ENCODE results near the gene HOXD4.

Gene HOXD4

DNA sequence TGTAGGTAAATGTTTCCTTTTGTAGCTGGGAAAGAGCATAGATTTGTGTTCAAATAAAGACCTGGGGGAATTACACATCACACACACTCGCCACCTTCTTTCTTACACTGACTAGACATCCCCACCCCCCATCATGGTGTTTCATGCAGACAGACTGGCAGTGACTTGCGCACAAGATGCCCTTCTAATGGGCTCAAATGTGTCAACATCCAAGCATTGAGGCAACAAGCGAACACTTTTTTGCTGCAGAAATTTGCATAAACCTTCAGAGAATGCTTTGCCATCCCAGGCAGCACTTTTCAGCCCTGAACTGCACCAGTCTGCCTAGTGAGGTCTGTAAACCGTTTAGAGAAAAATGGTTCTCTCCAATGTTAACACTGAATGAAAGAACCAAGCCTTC, 17.3 kb upstream of the HOXD4 start:
- Histone ChIP-seq H3K9me3 (ENCODE audit: control insufficient read depth in 2 of 2, low read length in 2 of 2) (no peaks in the 10 kb centered on the region), H3K4me1 (ENCODE audit: control insufficient read depth in 2 of 2, insufficient read depth in 2 of 2, low read length in 2 of 2) (peaks cover 12 to 13% of the 10 kb centered on the region in 2 donors), H3K27me3 (ENCODE audit: control insufficient read depth in 2 of 2, insufficient read depth in 2 of 2, low read length in 2 of 2) (peaks cover 8 to 22% of the 10 kb centered on the region in 2 donors), H3K4me3 (ENCODE audit: low read length in 2 of 2) (no peak overlapping the region), H3K9ac (ENCODE audit: low read depth in 1 of 2, low read length in 2 of 2) (no peak overlapping the region), H3K36me3 (ENCODE audit: control insufficient read depth in 2 of 2, insufficient read depth in 2 of 2, low read length in 2 of 2) (no peaks in the 10 kb centered on the region), H3K27ac (ENCODE audit: low read depth in 2 of 2, low read length in 2 of 2) (no peak overlapping the region)

DNA sequence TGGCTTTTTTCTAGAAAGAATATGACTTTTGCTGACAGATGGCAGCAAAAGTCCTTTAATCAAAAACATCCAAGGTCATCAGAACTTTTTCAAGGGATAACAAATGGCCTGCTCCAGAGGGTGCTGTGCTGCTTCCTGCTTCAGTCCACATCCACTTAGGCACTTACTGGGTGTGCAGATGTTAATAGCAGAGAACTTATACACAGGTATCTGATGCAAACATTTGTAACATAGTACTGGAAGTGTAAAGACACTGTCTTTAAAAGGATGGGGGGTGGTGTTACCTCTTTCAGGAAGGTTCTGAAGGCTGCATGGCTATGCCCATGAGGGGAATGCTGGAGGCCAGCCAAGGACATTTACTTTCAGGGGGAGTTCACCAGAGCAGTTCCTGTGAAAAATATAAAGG, 16.3 kb upstream of the HOXD4 start:
- Histone ChIP-seq H3K4me1 (ENCODE audit: control insufficient read depth in 2 of 2, insufficient read depth in 2 of 2, low read length in 2 of 2) (peaks cover 10 to 11% of the 10 kb centered on the region in 2 donors), H3K9me3 (ENCODE audit: control insufficient read depth in 2 of 2, low read length in 2 of 2) (no peaks in the 10 kb centered on the region), H3K9ac (ENCODE audit: low read depth in 1 of 2, low read length in 2 of 2) (no peak overlapping the region), H3K36me3 (ENCODE audit: control insufficient read depth in 2 of 2, insufficient read depth in 2 of 2, low read length in 2 of 2) (no peaks in the 10 kb centered on the region), H3K27ac (ENCODE audit: low read depth in 2 of 2, low read length in 2 of 2) (peak overlapping the region; percentile 77 to 83), H3K4me3 (ENCODE audit: low read length in 2 of 2) (peak overlapping the region in 1 of 2 donors; percentile 20), H3K27me3 (ENCODE audit: control insufficient read depth in 2 of 2, insufficient read depth in 2 of 2, low read length in 2 of 2) (peaks cover 12 to 22% of the 10 kb centered on the region in 2 donors)

DNA sequence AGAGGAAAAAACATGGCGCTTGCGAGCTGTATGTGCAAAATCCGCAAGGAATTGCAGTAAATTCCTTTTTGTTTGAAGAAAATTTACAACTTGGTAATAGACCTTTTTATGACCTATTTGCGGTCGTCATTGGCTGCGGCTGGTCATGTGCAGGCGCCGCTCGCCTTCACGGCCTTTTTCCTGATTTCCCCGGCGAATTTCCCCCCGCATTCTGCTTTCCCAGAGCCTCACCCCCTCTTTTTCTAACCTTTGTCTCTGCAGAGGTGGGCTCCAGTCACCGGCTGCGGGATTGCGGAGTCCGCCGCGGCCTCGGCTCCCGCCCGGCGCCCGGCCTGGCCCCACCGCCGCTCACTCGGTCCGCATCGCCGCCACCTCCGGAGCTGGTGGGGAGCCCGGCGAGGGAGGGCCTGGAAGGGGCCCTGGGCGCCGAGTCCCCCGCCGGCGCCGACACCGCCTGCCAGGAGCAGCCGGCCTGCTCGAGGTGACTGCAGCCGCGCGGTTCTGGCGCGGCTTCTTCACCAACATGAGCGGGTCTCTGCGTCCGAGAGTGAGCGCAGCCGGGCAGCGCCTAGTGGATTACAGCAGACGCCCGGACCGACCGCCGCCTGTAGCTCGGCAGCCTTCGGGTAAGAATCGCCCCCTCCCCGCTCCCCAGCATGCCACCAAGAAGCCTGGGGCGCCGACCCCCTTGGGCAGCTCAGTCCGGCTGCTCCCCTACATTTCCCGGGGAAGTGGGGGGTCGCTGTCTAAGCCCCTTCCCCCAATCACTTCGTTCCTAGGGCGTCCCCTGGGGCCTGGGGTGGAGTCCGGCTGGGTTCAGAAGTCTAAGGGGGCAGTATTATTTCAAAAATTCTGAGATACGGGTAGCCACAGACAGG, 14.7 kb upstream of the HOXD4 start:
- Histone ChIP-seq H3K27ac (ENCODE audit: low read depth in 2 of 2, low read length in 2 of 2) (peak overlapping the region; percentile 77 to 83), H3K27me3 (ENCODE audit: control insufficient read depth in 2 of 2, insufficient read depth in 2 of 2, low read length in 2 of 2) (peaks cover 9 to 17% of the 10 kb centered on the region in 2 donors), H3K36me3 (ENCODE audit: control insufficient read depth in 2 of 2, insufficient read depth in 2 of 2, low read length in 2 of 2) (no peaks in the 10 kb centered on the region), H3K4me3 (ENCODE audit: low read length in 2 of 2) (peak overlapping the region; percentile 76 to 82), H3K4me1 (ENCODE audit: control insufficient read depth in 2 of 2, insufficient read depth in 2 of 2, low read length in 2 of 2) (peaks cover 17 to 18% of the 10 kb centered on the region in 2 donors), H3K9me3 (ENCODE audit: control insufficient read depth in 2 of 2, low read length in 2 of 2) (no peaks in the 10 kb centered on the region), H3K9ac (ENCODE audit: low read depth in 1 of 2, low read length in 2 of 2) (peak overlapping the region; percentile 64 to 75)

DNA sequence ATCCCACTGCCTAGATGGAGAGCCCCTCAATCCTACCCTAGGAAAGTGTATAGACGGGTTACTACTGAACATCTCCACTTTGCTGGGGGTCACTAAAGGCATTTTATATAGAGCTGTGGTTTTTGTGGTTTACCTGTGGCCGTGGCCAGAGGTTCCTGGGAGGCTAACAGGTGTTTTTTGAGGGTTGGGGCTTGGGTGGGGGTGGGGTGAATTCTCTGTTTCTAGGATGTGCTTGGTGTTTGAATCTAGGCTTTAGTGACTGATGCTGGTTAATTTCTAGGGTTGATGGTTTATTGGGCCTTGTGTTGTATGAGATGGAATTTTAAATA, 14.1 kb upstream of the HOXD4 start:
- peaks cover 17 to 18% of the 10 kb centered on the region in 2 donors for H3K4me1 ChIP-seq (ENCODE audit: control insufficient read depth in 2 of 2, insufficient read depth in 2 of 2, low read length in 2 of 2)
- no peaks in the 10 kb centered on the region for H3K36me3 ChIP-seq (ENCODE audit: control insufficient read depth in 2 of 2, insufficient read depth in 2 of 2, low read length in 2 of 2)
- H3K27me3 ChIP-seq (ENCODE audit: control insufficient read depth in 2 of 2, insufficient read depth in 2 of 2, low read length in 2 of 2) = peaks cover 8 to 13% of the 10 kb centered on the region in 2 donors
- H3K9ac ChIP-seq (ENCODE audit: low read depth in 1 of 2, low read length in 2 of 2) = peak overlapping the region; percentile 64 to 75
- no peaks in the 10 kb centered on the region for H3K9me3 ChIP-seq (ENCODE audit: control insufficient read depth in 2 of 2, low read length in 2 of 2)
- peak overlapping the region; percentile 77 to 83 for H3K27ac ChIP-seq (ENCODE audit: low read depth in 2 of 2, low read length in 2 of 2)
- H3K4me3 ChIP-seq (ENCODE audit: low read length in 2 of 2) = peak overlapping the region; percentile 76 to 82

DNA sequence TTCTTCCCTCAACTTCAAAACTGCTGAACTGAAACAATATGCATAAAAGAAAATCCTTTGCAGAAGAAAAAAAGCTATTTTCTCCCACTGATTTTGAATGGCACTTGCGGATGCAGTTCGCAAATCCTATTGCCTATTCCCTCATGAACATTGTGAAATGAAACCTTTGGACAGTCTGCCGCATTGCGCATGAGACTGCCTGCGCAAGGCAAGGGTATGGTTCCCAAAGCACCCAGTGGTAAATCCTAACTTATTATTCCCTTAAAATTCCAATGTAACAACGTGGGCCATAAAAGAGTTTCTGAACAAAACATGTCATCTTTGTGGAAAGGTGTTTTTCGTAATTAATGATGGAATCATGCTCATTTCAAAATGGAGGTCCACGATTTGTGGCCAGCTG, 13.4 kb upstream of the HOXD4 start:
- no peak overlapping the region for H3K9ac ChIP-seq (ENCODE audit: low read depth in 1 of 2, low read length in 2 of 2)
- no peaks in the 10 kb centered on the region for H3K9me3 ChIP-seq (ENCODE audit: control insufficient read depth in 2 of 2, low read length in 2 of 2)
- H3K4me1 ChIP-seq (ENCODE audit: control insufficient read depth in 2 of 2, insufficient read depth in 2 of 2, low read length in 2 of 2) = peaks cover 18 to 21% of the 10 kb centered on the region in 2 donors
- H3K4me3 ChIP-seq (ENCODE audit: low read length in 2 of 2) = peak overlapping the region in 1 of 2 donors; percentile 8
- H3K27me3 ChIP-seq (ENCODE audit: control insufficient read depth in 2 of 2, insufficient read depth in 2 of 2, low read length in 2 of 2) = peaks cover 4 to 10% of the 10 kb centered on the region in 2 donors
- no peaks in the 10 kb centered on the region for H3K36me3 ChIP-seq (ENCODE audit: control insufficient read depth in 2 of 2, insufficient read depth in 2 of 2, low read length in 2 of 2)
- H3K27ac ChIP-seq (ENCODE audit: low read depth in 2 of 2, low read length in 2 of 2) = no peak overlapping the region

- peaks cover 3 to 10% of the 10 kb centered on the region in 2 donors for H3K27me3 ChIP-seq (ENCODE audit: control insufficient read depth in 2 of 2, insufficient read depth in 2 of 2, low read length in 2 of 2)
- H3K4me3 ChIP-seq (ENCODE audit: low read length in 2 of 2) = peak overlapping the region in 1 of 2 donors; percentile 41
- no peak overlapping the region for H3K9ac ChIP-seq (ENCODE audit: low read depth in 1 of 2, low read length in 2 of 2)
- H3K4me1 ChIP-seq (ENCODE audit: control insufficient read depth in 2 of 2, insufficient read depth in 2 of 2, low read length in 2 of 2) = peaks cover 23 to 27% of the 10 kb centered on the region in 2 donors
- H3K9me3 ChIP-seq (ENCODE audit: control insufficient read depth in 2 of 2, low read length in 2 of 2) = no peaks in the 10 kb centered on the region
- peak overlapping the region; percentile 2 to 61 for H3K27ac ChIP-seq (ENCODE audit: low read depth in 2 of 2, low read length in 2 of 2)
- H3K36me3 ChIP-seq (ENCODE audit: control insufficient read depth in 2 of 2, insufficient read depth in 2 of 2, low read length in 2 of 2) = no peaks in the 10 kb centered on the region
Observed at GRCh38 chr2:176138526-176138922, 12.8 kb upstream of the HOXD4 start.

DNA sequence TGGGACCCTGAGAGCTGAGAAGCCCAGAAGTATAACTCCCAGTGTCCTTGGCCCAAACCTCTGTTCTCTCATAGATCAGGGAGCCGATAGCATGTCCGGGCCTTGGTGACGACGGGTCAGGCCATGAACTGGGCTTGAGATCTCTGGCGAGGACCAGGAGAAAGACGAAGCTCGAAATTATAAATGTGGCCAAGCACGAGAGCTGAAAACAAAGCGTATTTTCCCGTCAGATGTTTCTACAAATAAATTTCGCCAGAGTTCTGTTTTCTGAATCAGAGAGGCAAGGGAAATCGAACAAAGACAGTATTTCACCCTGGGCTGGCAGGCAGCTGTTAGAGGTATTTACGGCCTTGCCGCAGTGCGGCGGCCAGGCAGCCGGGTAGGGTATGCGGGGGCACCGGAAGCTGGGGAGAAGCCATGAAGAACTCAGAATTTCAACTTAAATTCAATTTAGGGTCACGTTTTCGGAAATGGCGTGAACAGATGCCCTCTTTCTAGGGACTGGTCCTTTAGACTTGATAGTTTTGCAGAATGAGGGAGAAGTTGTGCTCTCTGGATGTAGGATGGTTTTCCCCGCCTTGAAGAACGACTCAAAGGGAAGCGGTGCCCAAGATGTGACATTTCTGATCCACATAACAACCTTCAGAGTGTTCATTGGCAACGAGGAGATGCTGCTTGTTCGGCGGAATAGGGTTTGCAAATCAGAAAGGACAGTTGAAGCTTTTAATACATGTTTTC, 12.3 kb upstream of the HOXD4 start:
- peak overlapping the region in 1 of 2 donors; percentile 41 for H3K4me3 ChIP-seq (ENCODE audit: low read length in 2 of 2)
- peak overlapping the region; percentile 16 to 61 for H3K27ac ChIP-seq (ENCODE audit: low read depth in 2 of 2, low read length in 2 of 2)
- peaks cover 23 to 27% of the 10 kb centered on the region in 2 donors for H3K4me1 ChIP-seq (ENCODE audit: control insufficient read depth in 2 of 2, insufficient read depth in 2 of 2, low read length in 2 of 2)
- H3K27me3 ChIP-seq (ENCODE audit: control insufficient read depth in 2 of 2, insufficient read depth in 2 of 2, low read length in 2 of 2) = peaks cover 3 to 10% of the 10 kb centered on the region in 2 donors
- H3K9me3 ChIP-seq (ENCODE audit: control insufficient read depth in 2 of 2, low read length in 2 of 2) = no peaks in the 10 kb centered on the region
- no peaks in the 10 kb centered on the region for H3K36me3 ChIP-seq (ENCODE audit: control insufficient read depth in 2 of 2, insufficient read depth in 2 of 2, low read length in 2 of 2)
- peak overlapping the region in 1 of 2 donors; percentile 32 for H3K9ac ChIP-seq (ENCODE audit: low read depth in 1 of 2, low read length in 2 of 2)

GRCh38 chr2:176139661-176140512, 11.5 kb upstream of the HOXD4 start:
- peak overlapping the region in 1 of 2 donors; percentile 76 for H3K4me3 ChIP-seq (ENCODE audit: low read length in 2 of 2)
- peak overlapping the region in 1 of 2 donors; percentile 72 for H3K9ac ChIP-seq (ENCODE audit: low read depth in 1 of 2, low read length in 2 of 2)
- H3K36me3 ChIP-seq (ENCODE audit: control insufficient read depth in 2 of 2, insufficient read depth in 2 of 2, low read length in 2 of 2) = no peaks in the 10 kb centered on the region
- peak overlapping the region in 1 of 2 donors; percentile 61 for H3K27ac ChIP-seq (ENCODE audit: low read depth in 2 of 2, low read length in 2 of 2)
- peaks cover 26 to 28% of the 10 kb centered on the region in 2 donors for H3K4me1 ChIP-seq (ENCODE audit: control insufficient read depth in 2 of 2, insufficient read depth in 2 of 2, low read length in 2 of 2)
- peaks cover 3 to 10% of the 10 kb centered on the region in 2 donors for H3K27me3 ChIP-seq (ENCODE audit: control insufficient read depth in 2 of 2, insufficient read depth in 2 of 2, low read length in 2 of 2)
- H3K9me3 ChIP-seq (ENCODE audit: control insufficient read depth in 2 of 2, low read length in 2 of 2) = no peaks in the 10 kb centered on the region

DNA sequence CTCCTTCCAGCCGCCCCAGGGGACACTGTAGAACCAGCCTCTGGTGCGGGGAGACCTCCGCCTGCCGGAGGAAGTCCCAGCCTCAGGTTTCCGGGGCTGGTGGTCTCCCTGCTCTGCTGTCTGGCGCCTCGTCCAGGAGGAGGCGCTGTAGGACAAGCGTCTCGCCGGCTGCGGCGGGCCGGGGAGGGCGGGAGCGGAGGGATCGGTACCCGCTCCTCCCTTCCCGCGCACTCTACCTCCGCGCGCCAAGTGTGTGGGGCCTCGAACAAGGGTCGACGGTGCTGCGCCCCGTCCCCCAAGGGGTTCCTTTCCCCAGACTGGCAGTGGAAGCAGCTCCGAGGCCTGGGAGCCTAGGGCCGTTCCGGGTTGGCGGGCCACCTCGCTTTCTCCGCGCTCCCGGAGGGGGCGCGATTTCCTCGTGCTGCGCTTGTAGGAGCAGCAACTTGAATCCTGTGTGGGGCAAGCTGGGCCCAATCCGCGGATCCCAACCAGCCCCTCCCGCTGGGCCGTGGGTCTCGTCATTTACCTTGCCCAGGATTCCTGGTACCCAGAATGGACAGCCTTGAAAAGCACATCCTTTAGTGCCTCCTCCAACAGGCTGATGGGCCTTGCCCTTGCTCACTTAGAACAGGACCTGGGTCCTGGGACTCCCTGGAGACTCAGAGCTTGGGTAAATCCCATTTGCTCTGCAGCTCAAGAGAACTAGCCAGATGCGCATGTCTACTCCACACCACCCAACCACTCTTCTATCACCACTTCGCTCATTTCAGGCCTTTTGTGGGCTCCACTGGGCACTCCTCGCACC, 10.6 kb upstream of the HOXD4 start:
- peak overlapping the region; percentile 76 to 78 for H3K4me3 ChIP-seq (ENCODE audit: low read length in 2 of 2)
- no peaks in the 10 kb centered on the region for H3K36me3 ChIP-seq (ENCODE audit: control insufficient read depth in 2 of 2, insufficient read depth in 2 of 2, low read length in 2 of 2)
- peaks cover 3 to 8% of the 10 kb centered on the region in 2 donors for H3K27me3 ChIP-seq (ENCODE audit: control insufficient read depth in 2 of 2, insufficient read depth in 2 of 2, low read length in 2 of 2)
- H3K9me3 ChIP-seq (ENCODE audit: control insufficient read depth in 2 of 2, low read length in 2 of 2) = no peaks in the 10 kb centered on the region
- peaks cover 26 to 34% of the 10 kb centered on the region in 2 donors for H3K4me1 ChIP-seq (ENCODE audit: control insufficient read depth in 2 of 2, insufficient read depth in 2 of 2, low read length in 2 of 2)
- H3K9ac ChIP-seq (ENCODE audit: low read depth in 1 of 2, low read length in 2 of 2) = peak overlapping the region; percentile 56 to 72
- H3K27ac ChIP-seq (ENCODE audit: low read depth in 2 of 2, low read length in 2 of 2) = peak overlapping the region; percentile 26 to 56

All from mucosa of rectum (tissue), 2 donors.